Measurements from ENCODE around the gene DSTN.
"Not testable (repeated sequence)": the region's sequence is repeated elsewhere in the genome, so short reads cannot be mapped to it uniquely, and the experiment has no call there.

Gene DSTN

GRCh38 chr20:17653835-17654648 lies 84.2 kb downstream of the DSTN start:
- DNase-seq: no peak

- no peak for DNase-seq
These were observed 84.9 kb downstream of the DSTN start for GRCh38 chr20:17654649-17655285.

DNA sequence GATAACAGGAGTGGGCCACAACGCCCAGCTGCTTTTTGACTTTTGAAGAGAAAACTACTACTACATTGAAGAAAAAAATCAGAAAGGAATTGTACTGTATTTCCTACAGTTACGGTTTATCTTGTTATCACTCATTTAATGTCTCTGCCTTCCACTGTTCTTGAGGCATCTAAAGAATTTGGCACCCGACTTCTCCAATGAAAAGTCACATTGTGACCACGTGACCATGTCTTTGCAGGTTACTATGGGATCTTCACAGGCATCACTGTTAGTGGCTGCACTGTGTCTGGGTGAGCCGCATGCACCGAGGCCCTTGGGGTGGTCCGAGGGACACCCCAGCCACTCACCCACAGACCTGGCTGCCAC lies 85.4 kb downstream of the DSTN start:
- DNase-seq: no peak

DNA sequence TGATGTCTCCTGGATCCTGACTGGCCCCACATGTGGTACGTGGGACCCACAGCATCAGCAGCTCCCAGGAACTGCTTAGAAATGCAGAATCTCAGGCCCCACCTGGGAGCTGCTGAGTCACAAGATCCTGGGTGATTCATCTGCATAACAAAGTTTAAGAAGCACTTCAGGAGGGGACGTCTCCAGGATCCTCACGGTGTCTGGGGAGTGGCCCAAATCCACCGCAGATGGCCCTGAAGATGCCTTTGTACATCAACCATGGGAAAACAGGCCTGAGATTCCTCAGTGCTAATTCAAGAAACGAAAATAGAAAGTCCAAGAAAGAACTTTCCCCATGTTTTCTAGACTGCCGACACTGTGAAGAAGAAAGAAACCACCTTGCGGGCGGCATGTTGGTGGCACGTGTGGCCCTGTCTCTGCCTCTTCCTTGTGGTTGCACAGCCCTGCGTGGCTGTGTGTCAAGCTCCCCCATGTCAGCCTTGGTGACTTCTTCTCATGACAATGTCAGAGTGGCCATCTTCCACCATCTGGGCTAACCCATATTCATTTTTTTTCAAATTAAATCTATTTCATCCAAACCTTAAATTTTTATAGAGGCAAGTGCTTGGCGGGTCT lies 86.1 kb downstream of the DSTN start:
- DNase-seq: no peak

DNA sequence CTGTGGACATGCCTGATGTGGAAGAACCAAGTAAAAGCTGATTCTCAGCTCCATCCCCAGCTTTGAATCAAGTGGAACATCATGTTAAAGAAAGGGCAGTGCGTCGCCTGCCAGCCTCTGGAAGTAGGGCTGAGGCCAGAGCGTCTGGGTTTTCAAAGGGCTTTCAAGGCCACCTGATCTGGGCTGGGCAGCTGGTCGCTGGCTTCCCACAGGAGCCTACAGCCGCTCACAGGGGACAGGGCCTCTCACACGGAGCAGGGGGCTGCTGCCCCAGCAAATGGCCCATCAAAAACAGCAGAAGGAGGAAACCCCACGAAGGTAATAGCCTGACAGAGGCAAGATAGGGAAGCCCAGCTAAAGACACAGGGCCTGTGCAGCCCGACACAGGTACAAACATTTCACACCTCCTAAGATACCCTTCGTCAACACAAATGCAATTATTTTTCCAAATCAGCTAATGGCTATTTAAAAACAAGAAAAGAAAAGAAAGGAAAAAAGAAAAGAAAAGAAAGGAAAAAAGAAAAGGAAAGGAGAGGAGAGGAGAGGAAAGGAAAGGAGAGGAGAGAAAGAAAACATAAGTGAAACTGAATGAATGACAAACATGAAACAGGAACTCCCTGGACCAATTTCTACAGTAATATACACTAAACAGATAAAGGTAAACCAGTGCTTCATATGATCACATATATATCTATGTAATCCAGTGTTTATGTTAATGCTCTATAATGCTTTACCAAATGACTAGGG lies 87.4 kb downstream of the DSTN start:
- no peak for DNase-seq

DNA sequence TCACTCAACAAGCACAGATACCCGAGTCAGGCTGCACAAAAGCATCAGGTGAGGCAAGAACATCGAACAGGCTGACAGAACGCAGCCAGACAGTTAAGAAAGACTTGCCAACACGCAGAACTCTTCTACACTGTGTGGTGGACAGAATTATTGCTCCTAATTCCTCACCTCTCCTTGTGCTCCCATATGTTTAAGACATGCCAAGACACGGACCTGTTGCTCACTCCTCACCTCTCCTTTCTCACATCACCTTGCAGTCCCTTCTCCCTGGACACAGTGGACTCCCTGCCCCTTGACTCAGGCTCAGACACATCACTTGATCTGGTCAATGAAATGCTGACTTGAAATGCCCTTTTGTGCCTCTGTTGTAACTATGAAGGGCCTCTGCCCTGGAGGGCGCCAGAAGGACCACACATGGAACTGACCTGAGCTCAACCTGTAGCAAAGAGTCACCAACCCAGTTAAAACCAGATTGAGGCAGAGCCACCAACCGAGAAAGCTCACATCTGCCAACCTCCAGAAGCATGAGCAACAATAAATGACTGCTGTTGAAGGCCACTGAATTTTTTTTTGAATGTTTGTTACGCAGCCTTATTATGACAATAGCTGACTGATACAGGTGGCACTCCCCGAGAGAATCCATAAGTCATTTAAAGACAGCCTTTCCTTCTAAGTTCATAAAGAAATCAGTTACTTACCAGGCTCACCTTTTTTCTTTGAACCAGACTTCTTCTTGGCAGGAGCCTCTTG lies 88.2 kb downstream of the DSTN start:
- no peak for DNase-seq

- DNase-seq: no peak
These were observed 88.7 kb downstream of the DSTN start for GRCh38 chr20:17658648-17658993.

GRCh38 chr20:17659344-17659743 lies 89.5 kb downstream of the DSTN start:
- not testable (repeated sequence) for DNase-seq
